Cerebellar nuclear complex (tissue), 1 donor: ENCODE data around the gene PRKN.

ENCODE experiments used
- DNase-seq, 2 experiments: peaks; one replicate each; lab custom pipeline; 2025; lab: John Stamatoyannopoulos, UW

PRKN gene

GRCh38 chr6:161446296-161446925, 1281.2 kb downstream of the PRKN start:
- DNase-seq = no peak

- no peak for DNase-seq
Measured at GRCh38 chr6:161445021-161445799, 1282.4 kb downstream of the PRKN start.

- peak in 1 of 2 experiments; percentile 7 for DNase-seq
Measured at GRCh38 chr6:161444464-161444863, 1283.1 kb downstream of the PRKN start.

GRCh38 chr6:161443848-161444247, 1283.7 kb downstream of the PRKN start:
- no peak for DNase-seq

GRCh38 chr6:161442420-161442819, 1285.1 kb downstream of the PRKN start:
- DNase-seq = no peak

- DNase-seq = no peak
Measured at GRCh38 chr6:161440299-161440698, 1287.3 kb downstream of the PRKN start.

- no peak for DNase-seq
Measured at GRCh38 chr6:161439093-161439492, 1288.5 kb downstream of the PRKN start.

- no peak for DNase-seq
Measured at GRCh38 chr6:161438430-161439030, 1289.0 kb downstream of the PRKN start.

- no peak for DNase-seq
Measured at GRCh38 chr6:161437851-161438250, 1289.7 kb downstream of the PRKN start.

GRCh38 chr6:161436106-161436876, 1291.3 kb downstream of the PRKN start:
- DNase-seq = no peak

- DNase-seq = no peak
Measured at GRCh38 chr6:161435748-161436070, 1291.9 kb downstream of the PRKN start.

GRCh38 chr6:161434921-161435747, 1292.4 kb downstream of the PRKN start:
- peak in 1 of 2 experiments; percentile 41 for DNase-seq

GRCh38 chr6:161434350-161434749, 1293.2 kb downstream of the PRKN start:
- DNase-seq = no peak

GRCh38 chr6:161432546-161432945, 1295.0 kb downstream of the PRKN start:
- DNase-seq = no peak

GRCh38 chr6:161429921-161430490, 1297.6 kb downstream of the PRKN start:
- DNase-seq = no peak

- DNase-seq = no peak
Measured at GRCh38 chr6:161424421-161424820, 1303.1 kb downstream of the PRKN start.

- no peak for DNase-seq
Measured at GRCh38 chr6:161422710-161423680, 1304.6 kb downstream of the PRKN start.

- peak in 1 of 2 experiments; percentile 76 for DNase-seq
Measured at GRCh38 chr6:161418463-161418945, 1309.1 kb downstream of the PRKN start.

- DNase-seq = no peak
Measured at GRCh38 chr6:161417717-161418462, 1309.7 kb downstream of the PRKN start.
